Measurements from ENCODE around the gene PBRM1. TPM values are rescaled to one million over a fixed set of nuclear protein-coding genes. Genes with fewer than 3 reads are reported as not detected.

The PBRM1 gene
- polyA plus RNA-seq, 1 donor (not counting 4 experiments of a cell fraction or from before 2014, with no cell fraction given), result 26.0 TPM

DNA sequence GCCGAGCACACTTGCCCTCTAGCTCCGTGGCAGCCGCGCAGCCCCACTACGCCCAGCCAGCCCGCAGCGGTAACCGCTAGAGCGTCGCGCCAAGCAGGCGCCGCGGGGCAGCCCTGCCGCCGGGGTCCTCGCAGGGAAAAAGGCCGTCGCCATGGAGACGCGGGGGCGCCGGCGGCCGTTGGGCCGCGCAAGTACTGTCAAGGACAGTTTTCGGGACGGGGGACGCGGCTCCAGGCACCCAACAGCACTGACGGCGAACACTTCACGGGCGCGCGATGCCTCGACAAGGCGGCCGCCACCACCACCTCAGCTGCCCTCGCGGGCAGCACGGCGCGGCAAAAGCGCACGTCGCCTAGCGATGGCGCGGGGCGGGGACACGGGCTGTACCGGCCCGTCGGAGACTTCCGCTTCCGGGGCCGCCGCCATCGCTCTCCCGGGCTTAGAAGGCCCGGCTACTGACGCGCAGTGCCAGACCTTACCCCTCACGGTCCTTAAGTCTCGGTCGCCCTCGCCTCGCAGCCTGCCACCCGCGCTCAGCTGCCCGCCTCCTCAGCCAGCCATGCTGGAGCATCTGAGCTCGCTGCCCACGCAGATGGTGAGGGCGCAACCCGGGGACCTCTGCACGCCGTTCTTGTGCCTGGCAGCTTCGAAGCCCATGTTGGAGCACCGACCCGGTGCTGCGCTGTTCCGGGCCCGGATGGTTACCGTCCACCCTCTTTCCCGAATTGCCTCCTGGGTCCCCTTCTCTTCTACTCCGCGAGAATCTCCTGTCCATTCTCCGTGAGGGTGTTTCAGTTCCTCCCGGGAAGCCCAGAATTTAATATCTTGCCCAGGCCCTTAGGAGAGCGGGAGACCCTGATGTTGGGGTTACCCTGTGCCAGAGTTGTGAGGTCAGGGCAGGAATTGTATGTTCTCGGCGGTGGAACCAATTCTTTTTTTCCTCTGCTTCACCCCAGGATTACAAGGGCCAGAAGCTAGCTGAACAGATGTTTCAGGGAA lies 20.3 kb upstream of the PBRM1 start, which contains the start of the genes GLT8D1 and SPCS1:
Gene GLT8D1 (minus strand): TSS at position 104 of the 999 bp plus-strand sequence. CDS start 5,331 bp downstream, outside the sequence.
Gene SPCS1 (plus strand): TSS at position 419 of the 999 bp plus-strand sequence. CDS start 141 bp downstream, at position 560.
- Histone ChIP-seq H2AFZ (ENCODE audit: control insufficient read depth, low read length) (peak within 1 kb of the TSS; percentile 99), H3K36me3 (ENCODE audit: control insufficient read depth in 2 of 2, extremely low read depth in 1 of 2, insufficient read depth in 2 of 2, low read length in 2 of 2) (peaks cover 0 to 4% of the 10 kb centered on the region in 2 experiments), H3K4me1 (ENCODE audit: control insufficient read depth, extremely low read depth, insufficient read depth, low read length) (peaks cover 14% of the 10 kb centered on the region), H3K9me1 (ENCODE audit: control insufficient read depth, extremely low read depth, insufficient read depth, low read length) (no peaks in the 10 kb centered on the region), H3K27ac (ENCODE audit: control insufficient read depth, insufficient read depth, low read length) (peak within 1 kb of the TSS; percentile 75), H3K9ac (ENCODE audit: control insufficient read depth, extremely low read depth, insufficient read depth, low read length) (peak within 1 kb of the TSS; percentile 92), H3K4me3 (ENCODE audit: control insufficient read depth in 2 of 3, extremely low read depth in 1 of 3, insufficient read depth in 2 of 3, low read depth in 1 of 3, low read length in 3 of 3) (peak within 1 kb of the TSS; percentile 69 to 95 (median 91)), H4K20me1 (ENCODE audit: control insufficient read depth, extremely low read depth, insufficient read depth, low read length) (no peaks in the 10 kb centered on the region), H3K4me2 (ENCODE audit: control insufficient read depth, extremely low read depth, insufficient read depth, low read depth, low read length) (peak within 1 kb of the TSS; percentile 99), H3K27me3 (ENCODE audit: control insufficient read depth, extremely low read depth, insufficient read depth, low read length) (no peaks in the 10 kb centered on the region), H3K9me3 (ENCODE audit: control insufficient read depth, low read depth, low read length) (no peaks in the 10 kb centered on the region), H3K79me2 (ENCODE audit: control insufficient read depth, insufficient read depth, low read length) (peaks cover 50% of the 10 kb centered on the region)
- dilution Hi-C loops (cut with MboI; ENCODE audit: extremely low pct_ligation_motif_present, low sequenced_read_pairs), result no loop called here
- no peak for DNase-seq (ENCODE audit: low read depth, low spot score)
- no peak for FAIRE-seq
- TF ChIP-seq EZH2 (IDR thresholded peaks at IDR 0.05; ENCODE audit: low read length), result no peak
- TF ChIP-seq, protein P1, sequence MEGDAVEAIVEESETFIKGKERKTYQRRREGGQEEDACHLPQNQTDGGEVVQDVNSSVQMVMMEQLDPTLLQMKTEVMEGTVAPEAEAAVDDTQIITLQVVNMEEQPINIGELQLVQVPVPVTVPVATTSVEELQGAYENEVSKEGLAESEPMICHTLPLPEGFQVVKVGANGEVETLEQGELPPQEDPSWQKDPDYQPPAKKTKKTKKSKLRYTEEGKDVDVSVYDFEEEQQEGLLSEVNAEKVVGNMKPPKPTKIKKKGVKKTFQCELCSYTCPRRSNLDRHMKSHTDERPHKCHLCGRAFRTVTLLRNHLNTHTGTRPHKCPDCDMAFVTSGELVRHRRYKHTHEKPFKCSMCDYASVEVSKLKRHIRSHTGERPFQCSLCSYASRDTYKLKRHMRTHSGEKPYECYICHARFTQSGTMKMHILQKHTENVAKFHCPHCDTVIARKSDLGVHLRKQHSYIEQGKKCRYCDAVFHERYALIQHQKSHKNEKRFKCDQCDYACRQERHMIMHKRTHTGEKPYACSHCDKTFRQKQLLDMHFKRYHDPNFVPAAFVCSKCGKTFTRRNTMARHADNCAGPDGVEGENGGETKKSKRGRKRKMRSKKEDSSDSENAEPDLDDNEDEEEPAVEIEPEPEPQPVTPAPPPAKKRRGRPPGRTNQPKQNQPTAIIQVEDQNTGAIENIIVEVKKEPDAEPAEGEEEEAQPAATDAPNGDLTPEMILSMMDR (optimal IDR thresholded peaks at IDR 0.05 in 1 of 3, IDR thresholded peaks at IDR 0.05 in 1 of 3, conservative IDR thresholded peaks at IDR 0.05 in 1 of 3; ENCODE audit: extremely low read depth in 1 of 3, insufficient read depth in 2 of 3, low read length in 3 of 3), result no peak

DNA sequence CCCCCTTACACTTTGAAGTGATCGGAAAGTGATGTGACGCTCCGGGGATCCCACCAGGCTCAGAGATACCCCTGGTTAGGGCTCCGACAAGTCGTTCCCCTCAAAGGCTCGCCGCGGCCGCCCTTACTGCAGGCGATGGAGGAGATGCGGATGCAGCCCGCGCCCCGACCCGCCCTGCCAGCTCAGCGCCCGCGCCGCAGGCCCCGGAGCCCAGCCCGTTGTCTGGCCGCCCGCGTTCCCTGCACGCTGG lies 19.6 kb upstream of the PBRM1 start:
- Histone ChIP-seq H3K4me2 (ENCODE audit: control insufficient read depth, extremely low read depth, insufficient read depth, low read depth, low read length) (peak overlapping the region; percentile 99), H3K79me2 (ENCODE audit: control insufficient read depth, insufficient read depth, low read length) (peaks cover 50% of the 10 kb centered on the region), H3K9ac (ENCODE audit: control insufficient read depth, extremely low read depth, insufficient read depth, low read length) (peak overlapping the region; percentile 92), H3K9me1 (ENCODE audit: control insufficient read depth, extremely low read depth, insufficient read depth, low read length) (no peaks in the 10 kb centered on the region), H3K4me3 (ENCODE audit: control insufficient read depth in 2 of 3, extremely low read depth in 1 of 3, insufficient read depth in 2 of 3, low read depth in 1 of 3, low read length in 3 of 3) (peak overlapping the region; percentile 69 to 95 (median 91)), H3K27me3 (ENCODE audit: control insufficient read depth, extremely low read depth, insufficient read depth, low read length) (no peaks in the 10 kb centered on the region), H4K20me1 (ENCODE audit: control insufficient read depth, extremely low read depth, insufficient read depth, low read length) (no peaks in the 10 kb centered on the region), H3K9me3 (ENCODE audit: control insufficient read depth, low read depth, low read length) (no peaks in the 10 kb centered on the region), H3K36me3 (ENCODE audit: control insufficient read depth in 2 of 2, extremely low read depth in 1 of 2, insufficient read depth in 2 of 2, low read length in 2 of 2) (peaks cover 0 to 3% of the 10 kb centered on the region in 2 experiments), H2AFZ (ENCODE audit: control insufficient read depth, low read length) (peak overlapping the region; percentile 99), H3K4me1 (ENCODE audit: control insufficient read depth, extremely low read depth, insufficient read depth, low read length) (peaks cover 14% of the 10 kb centered on the region), H3K27ac (ENCODE audit: control insufficient read depth, insufficient read depth, low read length) (peak overlapping the region; percentile 75)
- no peak for DNase-seq (ENCODE audit: low read depth, low spot score)
- dilution Hi-C loops (cut with MboI; ENCODE audit: extremely low pct_ligation_motif_present, low sequenced_read_pairs), result no loop called here
- TF ChIP-seq EZH2 (IDR thresholded peaks at IDR 0.05; ENCODE audit: low read length), result no peak
- TF ChIP-seq, protein P1 (optimal IDR thresholded peaks at IDR 0.05 in 1 of 3, IDR thresholded peaks at IDR 0.05 in 1 of 3, conservative IDR thresholded peaks at IDR 0.05 in 1 of 3; ENCODE audit: extremely low read depth in 1 of 3, insufficient read depth in 2 of 3, low read length in 3 of 3), result no peak
- no peak for FAIRE-seq

Measured in keratinocyte (primary cell).